Measurements from ENCODE around the gene BCL7A. TPM values are rescaled to one million over a fixed set of nuclear protein-coding genes. Genes with fewer than 3 reads are reported as not detected.

The BCL7A gene
- total and polyA plus RNA-seq, 10 of the 15 experiments (the other 5 are each of a cell fraction or from before 2014, with no cell fraction given): 0.37 to 17.2 (median 11.7) TPM

DNA sequence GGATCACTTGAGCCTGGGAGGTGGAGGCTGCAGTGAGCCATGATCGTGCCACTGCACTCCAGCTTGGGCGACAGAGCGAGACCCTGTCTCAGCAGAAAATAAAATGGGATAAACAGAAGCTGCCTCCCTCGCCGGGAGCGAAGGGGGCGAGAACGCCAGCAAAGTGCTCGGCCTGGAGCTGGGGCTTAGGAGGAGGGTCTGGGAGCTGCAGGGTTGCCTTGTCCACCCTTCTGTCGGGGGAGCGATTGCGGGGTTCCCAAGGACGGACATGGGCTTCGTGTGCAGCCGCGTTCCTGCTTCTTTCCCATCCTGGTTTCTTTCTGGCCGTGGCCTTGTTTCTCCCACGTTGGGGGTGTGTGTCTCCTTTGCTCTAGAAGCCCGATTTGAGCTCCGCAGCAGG is 29.0 kb downstream of the BCL7A start (continued):
- TF ChIP-seq, protein P1, sequence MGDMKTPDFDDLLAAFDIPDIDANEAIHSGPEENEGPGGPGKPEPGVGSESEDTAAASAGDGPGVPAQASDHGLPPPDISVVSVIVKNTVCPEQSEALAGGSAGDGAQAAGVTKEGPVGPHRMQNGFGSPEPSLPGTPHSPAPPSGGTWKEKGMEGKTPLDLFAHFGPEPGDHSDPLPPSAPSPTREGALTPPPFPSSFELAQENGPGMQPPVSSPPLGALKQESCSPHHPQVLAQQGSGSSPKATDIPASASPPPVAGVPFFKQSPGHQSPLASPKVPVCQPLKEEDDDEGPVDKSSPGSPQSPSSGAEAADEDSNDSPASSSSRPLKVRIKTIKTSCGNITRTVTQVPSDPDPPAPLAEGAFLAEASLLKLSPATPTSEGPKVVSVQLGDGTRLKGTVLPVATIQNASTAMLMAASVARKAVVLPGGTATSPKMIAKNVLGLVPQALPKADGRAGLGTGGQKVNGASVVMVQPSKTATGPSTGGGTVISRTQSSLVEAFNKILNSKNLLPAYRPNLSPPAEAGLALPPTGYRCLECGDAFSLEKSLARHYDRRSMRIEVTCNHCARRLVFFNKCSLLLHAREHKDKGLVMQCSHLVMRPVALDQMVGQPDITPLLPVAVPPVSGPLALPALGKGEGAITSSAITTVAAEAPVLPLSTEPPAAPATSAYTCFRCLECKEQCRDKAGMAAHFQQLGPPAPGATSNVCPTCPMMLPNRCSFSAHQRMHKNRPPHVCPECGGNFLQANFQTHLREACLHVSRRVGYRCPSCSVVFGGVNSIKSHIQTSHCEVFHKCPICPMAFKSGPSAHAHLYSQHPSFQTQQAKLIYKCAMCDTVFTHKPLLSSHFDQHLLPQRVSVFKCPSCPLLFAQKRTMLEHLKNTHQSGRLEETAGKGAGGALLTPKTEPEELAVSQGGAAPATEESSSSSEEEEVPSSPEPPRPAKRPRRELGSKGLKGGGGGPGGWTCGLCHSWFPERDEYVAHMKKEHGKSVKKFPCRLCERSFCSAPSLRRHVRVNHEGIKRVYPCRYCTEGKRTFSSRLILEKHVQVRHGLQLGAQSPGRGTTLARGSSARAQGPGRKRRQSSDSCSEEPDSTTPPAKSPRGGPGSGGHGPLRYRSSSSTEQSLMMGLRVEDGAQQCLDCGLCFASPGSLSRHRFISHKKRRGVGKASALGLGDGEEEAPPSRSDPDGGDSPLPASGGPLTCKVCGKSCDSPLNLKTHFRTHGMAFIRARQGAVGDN (IDR thresholded peaks at IDR 0.05): no peak
- no peak for TF ChIP-seq SP1 (IDR thresholded peaks at IDR 0.05; ENCODE audit: low read depth, low read length)

DNA sequence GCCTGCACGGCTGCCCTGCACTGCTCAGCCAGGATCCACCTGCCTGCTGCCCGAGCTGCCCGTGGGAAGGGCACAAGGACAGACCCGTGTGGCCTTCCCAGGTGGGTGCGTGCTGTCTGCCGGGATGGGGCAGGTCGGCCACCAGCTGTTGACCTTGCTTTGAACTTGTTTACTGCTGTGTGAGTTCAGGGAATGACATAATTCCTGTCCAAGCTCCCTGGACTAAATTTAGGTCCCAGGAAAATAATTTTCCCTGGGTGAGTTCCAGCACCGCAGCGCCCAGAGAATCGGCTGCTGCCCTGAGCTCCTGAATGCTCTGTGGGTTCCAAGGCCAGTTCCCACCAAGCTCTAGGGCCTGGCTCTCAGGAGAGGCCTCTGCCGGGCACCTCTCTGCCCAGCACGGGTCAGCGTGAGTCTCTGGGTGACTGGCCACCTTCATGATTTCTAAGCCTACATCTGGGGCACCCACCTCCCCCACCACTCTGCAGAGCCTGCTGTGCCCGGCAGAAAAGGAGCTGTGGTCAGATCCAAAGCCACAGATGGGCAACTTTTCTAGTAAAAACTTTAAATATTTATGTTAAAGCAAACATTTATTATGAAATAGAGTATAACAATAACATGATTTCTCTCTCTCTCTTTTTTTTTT is 29.7 kb downstream of the BCL7A start:
- Histone ChIP-seq H3K4me1 (ENCODE audit: control insufficient read depth, insufficient read depth, low read length) (no peaks in the 10 kb centered on the region), H3K4me2 (ENCODE audit: control insufficient read depth, insufficient read depth) (no peak overlapping the region), H3K4me3 (no peak overlapping the region), H3K79me2 (ENCODE audit: control insufficient read depth, insufficient read depth, low read length) (no peaks in the 10 kb centered on the region), H4K20me1 (ENCODE audit: control insufficient read depth, insufficient read depth) (no peaks in the 10 kb centered on the region), H2AFZ (ENCODE audit: control insufficient read depth, low read depth, low read length) (no peak overlapping the region), H3K27me3 (replicated peaks in 1 of 2; ENCODE audit: control insufficient read depth in 2 of 2, insufficient read depth in 2 of 2, low read length in 1 of 2) (no peaks in the 10 kb centered on the region), H3K9ac (ENCODE audit: control insufficient read depth, insufficient read depth, low read length) (no peak overlapping the region), H3K9me3 (replicated peaks; ENCODE audit: control insufficient read depth, insufficient read depth, low read length) (no peaks in the 10 kb centered on the region), H3K27ac (ENCODE audit: control insufficient read depth, insufficient read depth) (no peak overlapping the region), H3K36me3 (ENCODE audit: control insufficient read depth in 2 of 2, insufficient read depth in 2 of 2, low read length in 1 of 2) (no peaks in the 10 kb centered on the region)
- in situ Hi-C loops (cut with MboI) (no loop called here), intact Hi-C loops (cut with micrococcal nuclease; ENCODE audit: unreplicated experiment) (no loop called here)
- 70% methylated on average over 14 of the region's 14 CpGs for WGBS (ENCODE audit: insufficient coverage, insufficient replicate concordance, low lambda C conversion rate, missing lambda C conversion rate)
- no TSS peak for BruUV-seq (replicated peaks)
- FAIRE-seq (no peak), DNase-seq (ENCODE audit: low read depth, low spot score) (no peak), ATAC-seq (no peak)
- CTCF ChIA-PET: interaction anchor here (0.6 to 2.5 kb wide), 10 partner anchors 48 to 303 kb away, joined by 3 to 21 read pairs (median 4); partner anchors contain the start of genes CFAP251 and RHOF
- TF ChIP-seq, protein P1 (IDR thresholded peaks at IDR 0.05): no peak
- TF ChIP-seq IKZF2 (IDR thresholded peaks at IDR 0.05) (no peak), GATAD2B (conservative IDR thresholded peaks at IDR 0.05; ENCODE audit: low read depth) (no peak)
- POLR2A ChIA-PET: no interaction called here
- RAD21 ChIA-PET (ENCODE audit: unreplicated experiment): interaction anchor here (0.8 kb wide), 1 partner anchor 133 kb away, joined by 4 read pairs; the partner anchor contains the start of gene CFAP251
- SMC1A ChIA-PET (ENCODE audit: uncharacterized antibody, unreplicated experiment): interaction anchor here (1.7 kb wide), 1 partner anchor 72 kb away, joined by 8 read pairs; no protein-coding TSS in a partner anchor

Measured in GM12878 (cell line).